Measurements from ENCODE around the gene HBS1L. TPM values are rescaled to one million over a fixed set of nuclear protein-coding genes. Genes with fewer than 3 reads are reported as not detected.

Gene HBS1L
- total and polyA plus RNA-seq, 9 of the 15 experiments (the other 6 are each of a cell fraction or from before 2014, with no cell fraction given), result 101 to 199 (median 145) TPM

DNA sequence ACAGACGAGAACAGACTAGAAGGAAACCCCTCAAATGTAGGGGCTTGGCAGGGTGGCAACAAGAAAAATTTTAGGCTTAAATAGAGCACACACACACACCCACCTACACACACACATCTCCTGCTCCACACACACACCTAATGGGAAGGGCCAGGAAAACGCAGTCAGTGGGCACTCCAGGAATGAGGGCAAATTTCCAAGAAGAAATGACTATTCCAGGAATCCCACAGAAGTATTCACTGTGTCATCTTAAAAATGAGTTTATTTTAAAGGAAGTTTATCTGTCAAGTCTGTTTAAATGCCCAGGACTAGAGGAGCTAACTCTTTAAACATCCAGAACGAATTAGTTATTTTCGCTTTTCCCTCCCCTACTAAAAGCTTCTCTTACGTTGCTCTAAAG, 117.7 kb downstream of the HBS1L start:
- no peak for FAIRE-seq
- H3K27ac ChIP-seq (ENCODE audit: extremely low read depth, low read depth, low read length), result no peak overlapping the region

More for the DNA sequence above, 117.7 kb downstream of the HBS1L start:
- Histone ChIP-seq H3K79me2 (ENCODE audit: control insufficient read depth, insufficient read depth, low read length) (no peaks in the 10 kb centered on the region), H3K9me3 (replicated peaks; ENCODE audit: control insufficient read depth, insufficient read depth, low read depth, low read length) (no peaks in the 10 kb centered on the region), H2AFZ (ENCODE audit: low read depth, low read length) (no peak overlapping the region), H3K36me3 (ENCODE audit: control insufficient read depth, insufficient read depth, low read length) (no peaks in the 10 kb centered on the region), H3K4me1 (replicated peaks in 1 of 2; ENCODE audit: control insufficient read depth in 2 of 2, insufficient read depth in 2 of 2, low read length in 2 of 2) (no peaks in the 10 kb centered on the region; a peak in 1 of 5 replicates), H4K20me1 (replicated peaks; ENCODE audit: control insufficient read depth, insufficient read depth, low read length) (no peaks in the 10 kb centered on the region), H3K9ac (ENCODE audit: insufficient read depth in 1 of 2, low read depth in 2 of 2, low read length in 2 of 2) (no peak overlapping the region), H3K9me1 (ENCODE audit: control insufficient read depth, insufficient read depth, low read length) (no peaks in the 10 kb centered on the region), H3K4me2 (ENCODE audit: insufficient read depth, low read length) (no peak overlapping the region), H3K27me3 (ENCODE audit: control insufficient read depth in 2 of 2, insufficient read depth in 2 of 2, low read length in 2 of 2) (peaks cover 8% of the 10 kb centered on the region in 2 experiments; a peak in 4 of 5 replicates), H3K4me3 (no peak overlapping the region)
- 10% methylated on average over 5 of the region's 5 CpGs for WGBS (ENCODE audit: insufficient coverage, low coverage, missing lambda C conversion rate)
- intact Hi-C loops (cut with micrococcal nuclease), result loop anchor here (2.0 to 5.0 kb wide), 2 partner anchors 50 to 502 kb away; no protein-coding TSS in a partner anchor
- no TSS peak for BruUV-seq (replicated peaks)
- TF ChIP-seq, protein P1, sequence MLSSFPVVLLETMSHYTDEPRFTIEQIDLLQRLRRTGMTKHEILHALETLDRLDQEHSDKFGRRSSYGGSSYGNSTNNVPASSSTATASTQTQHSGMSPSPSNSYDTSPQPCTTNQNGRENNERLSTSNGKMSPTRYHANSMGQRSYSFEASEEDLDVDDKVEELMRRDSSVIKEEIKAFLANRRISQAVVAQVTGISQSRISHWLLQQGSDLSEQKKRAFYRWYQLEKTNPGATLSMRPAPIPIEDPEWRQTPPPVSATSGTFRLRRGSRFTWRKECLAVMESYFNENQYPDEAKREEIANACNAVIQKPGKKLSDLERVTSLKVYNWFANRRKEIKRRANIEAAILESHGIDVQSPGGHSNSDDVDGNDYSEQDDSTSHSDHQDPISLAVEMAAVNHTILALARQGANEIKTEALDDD (IDR thresholded peaks at IDR 0.05), result no peak
- TF ChIP-seq, protein P2, sequence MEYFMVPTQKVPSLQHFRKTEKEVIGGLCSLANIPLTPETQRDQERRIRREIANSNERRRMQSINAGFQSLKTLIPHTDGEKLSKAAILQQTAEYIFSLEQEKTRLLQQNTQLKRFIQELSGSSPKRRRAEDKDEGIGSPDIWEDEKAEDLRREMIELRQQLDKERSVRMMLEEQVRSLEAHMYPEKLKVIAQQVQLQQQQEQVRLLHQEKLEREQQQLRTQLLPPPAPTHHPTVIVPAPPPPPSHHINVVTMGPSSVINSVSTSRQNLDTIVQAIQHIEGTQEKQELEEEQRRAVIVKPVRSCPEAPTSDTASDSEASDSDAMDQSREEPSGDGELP (CRISPR knock-in tag; IDR thresholded peaks at IDR 0.05; ENCODE audit: borderline replicate concordance), result no peak
- no peak for TF ChIP-seq SMARCA4 (IDR thresholded peaks at IDR 0.05)
- DNase-seq (ENCODE audit: extremely low read depth in 1 of 4, low spot score in 3 of 4) (no peak), ATAC-seq (no peak)
- in situ Hi-C loops (cut with MboI), result no loop called here
- CTCF ChIA-PET (ENCODE audit: low intra/inter-chr PET ratio), result no interaction called here
- POLR2A ChIA-PET, result no interaction called here
